GM12892 (cell line): ENCODE data around the gene DENND2D.

Experiments used
- POLR2A ChIP-seq: IDR thresholded peaks from 2 replicates; pipeline ENCODE4 v1.6.1; 2011; ENCODE audit warnings: low read depth, low read length, control low read depth
- POLR2AphosphoS5 ChIP-seq: IDR thresholded peaks from 2 replicates; pipeline ENCODE4 v1.6.1; 2011; ENCODE audit warnings: low read depth, low read length, control low read depth
- TAF1 ChIP-seq: IDR thresholded peaks from 2 replicates; pipeline ENCODE4 v1.6.1; 2011; ENCODE audit warnings: low read depth, mild to moderate bottlenecking, control low read depth, low read length, borderline replicate concordance

GRCh38 chr1:111247125-111247838 lies 46.8 kb upstream of the DENND2D start:
- TF ChIP-seq POLR2A (no peak), POLR2AphosphoS5 (no peak), TAF1 (no peak)
